Stimulated activated CD4-positive, alpha-beta T cell treated with anti-CD3 and anti-CD28 coated beads, TNF-alpha, amount 100 ng/mL, for 1 hour (primary cell): ENCODE data around the gene TNIP2.
"Not testable (repeated sequence)": the region's sequence is repeated elsewhere in the genome, so short reads cannot be mapped to it uniquely, and the experiment has no call there.

ENCODE experiments used
- DNase-seq, 3 donors: peaks; one replicate each; pipeline ENCODE4 v3.0.0-alpha.2; 2020; ENCODE audit warnings: low read depth in 3 of 3, low spot score in 1 of 3

TNIP2 gene

GRCh38 chr4:2745981-2746806 lies 9.9 kb downstream of the TNIP2 start:
- peak; percentile 67 to 85 (median 76) for DNase-seq

DNA sequence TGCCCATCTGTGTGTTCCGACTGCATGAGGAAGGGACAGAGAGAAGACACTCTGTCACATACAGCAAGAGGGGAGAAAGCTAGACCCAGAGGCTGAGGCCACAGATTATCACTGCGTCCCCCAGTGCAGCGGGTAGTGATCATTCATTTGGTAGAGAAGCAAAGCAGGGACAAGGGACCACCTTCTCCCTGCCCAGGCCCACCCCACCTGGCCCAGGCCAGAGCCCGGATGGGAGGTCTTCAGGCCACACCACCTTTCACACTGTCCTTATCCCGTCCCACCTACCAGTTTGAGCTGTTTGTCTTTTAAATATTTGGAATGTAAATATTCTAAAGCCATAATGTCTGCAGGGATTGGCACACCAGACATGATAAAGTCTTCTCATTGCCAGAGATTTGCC lies 10.6 kb downstream of the TNIP2 start:
- DNase-seq, result no peak

GRCh38 chr4:2744576-2745270 lies 11.4 kb downstream of the TNIP2 start:
- DNase-seq, result no peak

DNA sequence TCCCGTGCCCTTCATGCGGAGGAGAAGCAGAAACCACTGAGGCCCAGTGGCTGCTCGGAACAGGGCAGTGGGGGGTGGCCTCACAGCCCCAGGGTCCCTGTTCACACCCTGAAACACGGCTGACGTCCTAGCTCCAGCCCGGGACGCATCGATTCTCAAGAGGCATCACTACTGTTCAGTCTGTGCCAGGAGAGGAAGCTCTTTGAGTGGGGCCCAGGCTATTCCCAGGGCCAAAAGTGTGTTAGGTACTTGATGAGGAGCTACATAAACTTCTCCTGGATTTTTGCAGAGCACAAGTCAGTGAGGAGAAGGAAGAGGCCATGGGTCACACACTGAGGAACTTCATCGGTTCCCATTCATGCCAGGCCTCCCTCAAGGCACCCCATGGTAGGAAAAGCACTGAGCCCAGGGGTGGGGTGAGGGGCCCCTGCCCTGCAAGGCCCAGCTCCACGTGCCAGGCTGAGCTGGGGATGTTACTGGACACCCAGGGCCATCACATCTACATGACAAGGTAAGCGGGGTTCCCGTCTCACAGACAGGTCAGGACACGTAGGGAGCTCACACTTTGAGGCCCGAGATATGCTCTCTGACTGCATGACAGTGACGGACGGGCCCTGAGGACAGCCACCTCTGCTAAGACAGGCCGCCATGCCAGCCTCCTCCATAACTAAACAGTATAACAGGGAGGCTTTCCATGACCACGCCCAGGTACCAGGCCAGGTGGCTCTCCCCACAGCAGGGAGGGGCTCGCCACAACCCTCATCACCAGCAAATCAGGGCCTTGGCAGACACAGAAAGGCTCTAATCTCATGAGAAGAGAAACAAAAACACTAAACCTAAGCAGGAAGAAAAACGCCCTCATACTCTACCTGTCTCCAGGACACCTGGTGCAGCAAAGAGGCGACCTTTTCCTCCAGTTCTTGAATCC lies 12.4 kb downstream of the TNIP2 start:
- no peak for DNase-seq

DNA sequence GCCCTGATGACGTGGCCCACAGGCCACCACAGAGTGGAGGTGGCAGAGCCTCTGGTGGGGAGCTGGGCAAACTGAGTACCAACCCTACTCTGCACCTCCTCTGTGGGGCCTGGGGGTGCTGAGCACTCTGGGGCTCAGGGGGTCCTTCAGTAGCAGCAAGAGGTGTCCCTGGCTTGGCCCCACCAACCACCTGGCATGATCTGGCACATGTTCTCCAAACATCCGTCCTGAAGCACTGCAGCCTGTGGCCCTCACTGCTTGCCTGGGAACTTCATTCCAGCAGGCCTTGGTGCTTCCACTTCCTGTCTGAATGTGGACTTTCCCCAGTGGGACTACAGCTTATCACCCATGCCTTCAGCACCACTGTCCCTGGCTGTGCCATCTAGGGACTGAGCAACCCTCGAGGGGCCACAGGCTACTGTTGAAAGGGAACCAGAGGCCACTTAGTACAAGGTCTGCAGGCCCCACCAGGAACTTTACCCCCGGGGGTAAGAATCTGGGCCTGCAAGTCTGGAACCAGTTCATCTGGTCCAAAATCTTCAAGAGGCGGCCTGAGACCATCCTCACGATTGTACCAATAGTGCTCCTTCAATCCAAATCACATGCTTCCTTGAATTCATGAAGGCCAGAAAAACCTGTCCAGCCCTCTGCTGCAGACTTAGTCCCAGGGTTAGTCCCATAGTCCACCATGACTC lies 13.2 kb downstream of the TNIP2 start:
- no peak for DNase-seq

- no peak for DNase-seq
These were observed 13.9 kb downstream of the TNIP2 start for GRCh38 chr4:2742081-2742822.

DNA sequence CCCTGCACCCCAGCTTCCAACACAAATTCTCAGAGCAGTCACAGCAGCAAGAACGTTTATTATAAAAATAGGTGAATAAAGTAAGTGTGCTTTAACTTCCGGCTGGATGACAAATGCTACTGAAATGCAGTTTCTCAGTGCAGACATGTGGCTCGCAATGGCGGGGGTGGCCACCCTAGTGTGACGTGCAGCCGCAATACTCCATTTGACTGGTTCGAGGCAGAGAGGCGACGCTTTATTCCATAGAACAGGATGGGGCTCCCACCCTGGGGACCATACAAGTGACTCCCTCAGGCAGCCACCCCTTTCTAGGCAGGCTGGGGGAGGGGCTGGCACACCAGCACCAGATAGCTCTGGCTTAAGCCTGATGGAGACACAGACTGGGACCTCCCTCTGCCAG lies 14.5 kb downstream of the TNIP2 start:
- no peak for DNase-seq

- not testable (repeated sequence) for DNase-seq
These were observed 17.8 kb downstream of the TNIP2 start for GRCh38 chr4:2738296-2738695.

- DNase-seq, result no peak
These were observed 20.3 kb downstream of the TNIP2 start for GRCh38 chr4:2735869-2736268.

DNA sequence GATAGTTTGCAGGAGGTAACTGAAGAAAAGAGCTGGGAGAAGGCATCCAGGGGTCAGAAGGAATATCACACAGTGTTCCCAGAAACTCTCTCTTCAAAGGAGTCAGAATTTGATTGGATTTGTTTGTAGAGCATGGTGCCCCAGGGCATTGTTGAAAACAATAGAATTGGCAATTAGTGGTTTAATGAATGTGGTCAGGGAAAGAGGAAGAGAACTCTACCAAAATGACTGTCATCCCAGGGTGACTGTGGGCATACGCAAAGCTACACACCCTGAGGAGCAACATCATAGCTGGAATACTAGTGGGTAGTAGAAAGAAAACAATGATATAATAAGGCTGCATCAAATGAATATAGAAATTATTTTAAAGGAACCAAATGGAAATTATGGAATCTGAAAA lies 21.5 kb downstream of the TNIP2 start:
- DNase-seq, result no peak

- no peak for DNase-seq
These were observed 22.1 kb downstream of the TNIP2 start for GRCh38 chr4:2733844-2734574.

- DNase-seq, result no peak
These were observed 22.9 kb downstream of the TNIP2 start for GRCh38 chr4:2733001-2733843.

DNA sequence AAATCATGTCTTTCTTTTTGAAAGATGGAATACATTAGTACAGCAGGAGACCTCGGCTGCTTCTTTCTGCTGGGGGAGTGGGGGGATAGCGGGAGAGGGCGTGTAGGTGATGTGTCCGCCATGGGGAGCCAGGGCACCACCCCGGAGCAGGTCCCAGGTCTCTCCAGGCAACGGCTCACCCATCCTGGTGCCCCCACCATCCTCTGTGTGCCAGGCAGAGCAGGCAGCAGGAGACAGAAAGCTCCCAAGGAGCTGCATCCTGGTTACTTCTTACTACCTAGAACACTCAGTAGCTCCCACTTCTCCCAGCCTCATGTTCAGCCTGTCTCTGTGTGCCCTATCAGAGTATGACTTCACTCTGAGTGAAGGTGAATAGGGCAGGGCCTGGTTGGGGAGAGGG lies 23.6 kb downstream of the TNIP2 start:
- DNase-seq, result no peak

GRCh38 chr4:2731907-2732317 lies 24.2 kb downstream of the TNIP2 start:
- no peak for DNase-seq

- no peak for DNase-seq
These were observed 26.6 kb downstream of the TNIP2 start for GRCh38 chr4:2729533-2729875.

DNA sequence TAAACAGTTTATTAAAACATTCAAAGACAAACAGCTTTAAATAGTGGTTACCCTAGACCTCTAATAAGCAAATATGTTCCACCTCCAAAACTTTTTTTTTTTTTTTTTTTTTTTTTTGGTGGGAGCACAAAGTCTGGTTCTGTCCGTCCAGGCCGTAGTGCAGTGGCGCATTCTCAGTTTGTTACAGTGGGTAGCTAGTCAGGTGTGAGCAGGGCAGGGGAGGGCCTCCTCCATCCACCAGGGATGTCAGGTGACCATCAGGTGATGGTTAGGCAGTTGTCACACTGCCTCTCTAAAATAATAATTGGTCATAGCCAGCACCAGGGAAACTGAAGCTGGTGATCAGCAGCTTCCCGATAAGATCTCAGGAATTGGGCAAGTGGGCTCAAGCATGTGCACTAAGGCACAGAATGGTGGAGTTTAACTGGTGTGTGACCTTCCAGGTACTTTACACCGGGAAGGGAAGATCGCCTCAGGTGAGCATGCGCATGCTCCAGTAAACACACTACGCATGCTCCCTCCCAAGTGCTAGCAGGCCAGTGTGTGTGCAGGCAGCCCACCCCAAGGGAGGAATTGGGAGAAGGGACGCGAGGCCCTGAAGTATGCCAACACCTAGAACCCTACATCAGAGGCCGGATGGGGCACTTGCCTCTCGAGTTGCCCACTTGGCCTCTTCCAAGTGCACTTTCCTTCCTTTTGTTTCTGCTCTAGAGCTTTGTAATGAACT lies 27.2 kb downstream of the TNIP2 start:
- no peak for DNase-seq

GRCh38 chr4:2728221-2728620 lies 27.9 kb downstream of the TNIP2 start:
- no peak for DNase-seq

DNA sequence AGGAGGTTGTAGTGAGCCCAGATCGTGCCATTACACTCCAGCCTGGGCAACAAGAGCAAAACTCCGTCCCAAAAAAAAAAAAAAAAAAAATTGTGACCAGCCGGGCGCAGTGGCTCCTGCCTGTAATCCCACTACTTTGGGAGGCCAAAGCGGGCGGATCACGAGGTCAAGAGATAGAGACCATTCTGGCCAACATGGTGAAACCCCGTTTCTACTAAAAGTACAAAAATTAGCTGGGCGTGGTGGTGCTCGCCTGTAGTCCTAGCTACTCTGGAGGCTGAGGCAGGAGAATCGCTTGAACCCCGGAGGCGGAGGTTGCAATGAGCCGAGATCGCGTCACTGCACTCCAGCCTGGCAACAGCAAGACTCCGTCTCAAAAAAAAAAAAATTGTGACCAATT lies 29.3 kb downstream of the TNIP2 start:
- DNase-seq, result not testable (repeated sequence)
